Measurements from ENCODE around the gene KCND3. TPM values are rescaled to one million over a fixed set of nuclear protein-coding genes. Genes with fewer than 3 reads are reported as not detected.

Gene KCND3
- total and polyA plus RNA-seq, 2 of the 4 experiments (the other 2 are of a cell fraction): under 0.01 to 0.03 TPM

GRCh38 chr1:111867868-111868440 lies 121.5 kb downstream of the KCND3 start:
- H2BK5ac ChIP-seq (ENCODE audit: low read depth, low read length, poor library complexity, severe bottlenecking): no peak overlapping the region
- intact Hi-C loops (cut with micrococcal nuclease) (no loop called here), in situ Hi-C loops (cut with MboI; ENCODE audit: low sequenced_read_pairs) (no loop called here), dilution Hi-C loops (cut with HindIII; ENCODE audit: low sequenced_read_pairs, unreplicated experiment) (no loop called here)
- H3K4ac ChIP-seq (ENCODE audit: low read depth, low read length): no peak overlapping the region
- 72% methylated on average over 3 of the region's 6 CpGs; no CpG with 5 or more reads in 1 of the 2 experiments for WGBS, 2 experiments (ENCODE audit: extremely low coverage in 2 of 2, insufficient read length in 1 of 2)
- no peak overlapping the region for H2BK20ac ChIP-seq (ENCODE audit: low read depth, low read length)
- H3K14ac ChIP-seq (replicated peaks; ENCODE audit: low read depth, low read length): no peak overlapping the region
- H4K91ac ChIP-seq (ENCODE audit: insufficient read depth, low read depth, low read length): no peak overlapping the region
- no peaks in the 10 kb centered on the region for H4K20me1 ChIP-seq (ENCODE audit: insufficient read depth, low read length)
- no peak overlapping the region for H3K9ac ChIP-seq (ENCODE audit: low read depth, low read length)
- DNase-seq (no peak), ATAC-seq (ENCODE audit: low read depth) (no peak)
- peaks cover 15% of the 10 kb centered on the region for H3K27me3 ChIP-seq (ENCODE audit: control insufficient read depth, insufficient read depth, low read length)
- no TSS peak for BruUV-seq (replicated peaks)
- H3K9me3 ChIP-seq (ENCODE audit: control insufficient read depth, insufficient read depth, low read length): no peaks in the 10 kb centered on the region
- no peak overlapping the region for H3K27ac ChIP-seq (ENCODE audit: insufficient read depth, low read length)
- ChIA-PET CTCF (no interaction called here), POLR2A (ENCODE audit: unreplicated experiment) (no interaction called here)
- H4K8ac ChIP-seq (ENCODE audit: low read depth in 2 of 2, low read length in 2 of 2): no peak overlapping the region
- no peak for TF ChIP-seq RFX5 (IDR thresholded peaks at IDR 0.05; ENCODE audit: low read depth, low read length)
- TF ChIP-seq RAD21 (IDR thresholded peaks at IDR 0.05; ENCODE audit: low read length): no peak
- no peak for TF ChIP-seq BHLHE40 (IDR thresholded peaks at IDR 0.05; ENCODE audit: low read depth, low read length)
- TF ChIP-seq SMC3 (IDR thresholded peaks at IDR 0.05; ENCODE audit: low read depth, low read length): no peak
- no peak for TF ChIP-seq RCOR1 (IDR thresholded peaks at IDR 0.05; ENCODE audit: insufficient replicate concordance, low read length)
- no peak for TF ChIP-seq CHD1 (IDR thresholded peaks at IDR 0.05; ENCODE audit: low read depth, low read length)
- TF ChIP-seq NFE2L2 (IDR thresholded peaks at IDR 0.05; ENCODE audit: low read depth, low read length): no peak
- TF ChIP-seq POLR2A (IDR thresholded peaks at IDR 0.05; ENCODE audit: low read depth, low read length): no peak
- no peak for TF ChIP-seq ELK1 (IDR thresholded peaks at IDR 0.05; ENCODE audit: borderline replicate concordance, low read depth, low read length)
- TF ChIP-seq CEBPB (IDR thresholded peaks at IDR 0.05; ENCODE audit: low read depth, low read length): no peak
- no peak for TF ChIP-seq MAFK (IDR thresholded peaks at IDR 0.05; ENCODE audit: low read depth, low read length)
- TF ChIP-seq MAZ (IDR thresholded peaks at IDR 0.05; ENCODE audit: borderline replicate concordance, low read depth, low read length): no peak
- TF ChIP-seq FOS (IDR thresholded peaks at IDR 0.05; ENCODE audit: low read depth, low read length): no peak
- no peak for TF ChIP-seq MXI1 (IDR thresholded peaks at IDR 0.05; ENCODE audit: borderline replicate concordance, low read depth, low read length)
- no peak for TF ChIP-seq CTCF (conservative IDR thresholded peaks at IDR 0.05; ENCODE audit: low read depth, low read length)
- TF ChIP-seq USF2 (IDR thresholded peaks at IDR 0.05; ENCODE audit: low read depth, low read length): no peak
- no peak overlapping the region for H3K23ac ChIP-seq (ENCODE audit: low read depth, low read length)
- no peak overlapping the region for H2BK15ac ChIP-seq (ENCODE audit: low read depth, low read length)
- H2AK5ac ChIP-seq (ENCODE audit: low read depth, low read length): no peak overlapping the region
- no peak overlapping the region for H3K56ac ChIP-seq (ENCODE audit: extremely low read depth, insufficient read depth, low read length)
- H3K4me3 ChIP-seq (ENCODE audit: insufficient read depth, low read depth, low read length): no peak overlapping the region
- H3K18ac ChIP-seq (ENCODE audit: low read depth, low read length): no peak overlapping the region
- no peaks in the 10 kb centered on the region for H3K79me1 ChIP-seq (ENCODE audit: low read depth in 1 of 2, low read length in 2 of 2)
- no peak overlapping the region for H2BK120ac ChIP-seq (ENCODE audit: low read depth, low read length)
- H3K4me2 ChIP-seq (ENCODE audit: low read depth, low read length): no peak overlapping the region
- no peak overlapping the region for H4K5ac ChIP-seq (ENCODE audit: low read depth, low read length)
- no peaks in the 10 kb centered on the region for H3K36me3 ChIP-seq (ENCODE audit: control insufficient read depth, insufficient read depth, low read length)
- no peak overlapping the region for H2AK9ac ChIP-seq (replicated peaks; ENCODE audit: low read depth, low read length, poor library complexity)
- H3K4me1 ChIP-seq (ENCODE audit: control insufficient read depth, insufficient read depth, low read length): no peaks in the 10 kb centered on the region
- H2AFZ ChIP-seq (replicated peaks; ENCODE audit: low read length, poor library complexity): no peak overlapping the region
- H3K9me1 ChIP-seq (ENCODE audit: insufficient read depth, low read length): no peaks in the 10 kb centered on the region

Data from IMR-90 (cell line).